AG10803 (cell line): Measurements from ENCODE around the gene IMMP2L.

Experiments used
- DNase-seq: peaks from one replicate; pipeline ENCODE4 v3.0.0; 2010; ENCODE audit warnings: low read depth
- H3K4me3 ChIP-seq: 2 replicates; pipeline ENCODE4 v1.5.1; 2011; ENCODE audit warnings: mild to moderate bottlenecking, low read length, control low read depth
- CTCF ChIP-seq: conservative IDR thresholded peaks from 2 replicates; pipeline ENCODE4 v1.5.1; 2011; ENCODE audit warnings: mild to moderate bottlenecking, low read length, control low read depth, inconsistent platforms

IMMP2L gene

GRCh38 chr7:110771717-110772116 is 790.6 kb downstream of the IMMP2L start:
- no peak overlapping the region for H3K4me3 ChIP-seq
- TF ChIP-seq CTCF = no peak
- DNase-seq = no peak

GRCh38 chr7:110767550-110768110 is 794.7 kb downstream of the IMMP2L start:
- H3K4me3 ChIP-seq = no peak overlapping the region
- TF ChIP-seq CTCF = no peak
- no peak for DNase-seq

- TF ChIP-seq CTCF = no peak
- DNase-seq = no peak
- H3K4me3 ChIP-seq = no peak overlapping the region
Measured at GRCh38 chr7:110766864-110767263, 795.4 kb downstream of the IMMP2L start.

- no peak overlapping the region for H3K4me3 ChIP-seq
- TF ChIP-seq CTCF = no peak
- DNase-seq = no peak
Measured at GRCh38 chr7:110764852-110765251, 797.4 kb downstream of the IMMP2L start.

- H3K4me3 ChIP-seq = no peak overlapping the region
- no peak for DNase-seq
- no peak for TF ChIP-seq CTCF
Measured at GRCh38 chr7:110762546-110763225, 799.6 kb downstream of the IMMP2L start.

GRCh38 chr7:110760341-110760740 is 802.0 kb downstream of the IMMP2L start:
- no peak overlapping the region for H3K4me3 ChIP-seq
- no peak for TF ChIP-seq CTCF
- no peak for DNase-seq

GRCh38 chr7:110759069-110759468 is 803.2 kb downstream of the IMMP2L start:
- H3K4me3 ChIP-seq = no peak overlapping the region
- no peak for DNase-seq
- TF ChIP-seq CTCF = no peak
